Gastroesophageal sphincter (tissue), 3 donors: ENCODE data around the gene KIAA1614.

ENCODE experiments used
- EP300 ChIP-seq: sonication (generic); formaldehyde crosslinking; IDR thresholded peaks from one replicate; pipeline ENCODE4 v1.6.1; 2017; ENCODE audit warnings: antibody characterized with exemption, mild to moderate bottlenecking
- POLR2A ChIP-seq, 2 donors: fragments of 450-650 bp; IDR thresholded peaks; one replicate each; pipeline ENCODE4 v1.6.1; 2017; ENCODE audit warnings: antibody characterized with exemption in 2 of 2, mild to moderate bottlenecking in 2 of 2, moderate library complexity in 1 of 2
- POLR2AphosphoS5 ChIP-seq: sonication (generic); formaldehyde crosslinking; IDR thresholded peaks from one replicate; pipeline ENCODE4 v1.6.1; 2017; ENCODE audit warnings: antibody characterized with exemption
- TF ChIP-seq, protein P1 (sequence below), 4 experiments: fragments of 200-600 bp in 2 of 4; fragments of 450-650 bp in 2 of 4; sonication (generic) in 1 of 4; IDR thresholded peaks; one replicate each; pipeline ENCODE4 v1.5.1; 2017 to 2019; ENCODE audit warnings: antibody characterized with exemption in 4 of 4, mild to moderate bottlenecking in 2 of 4, moderate library complexity in 2 of 4

GRCh38 chr1:180902541-180902940 lies 10.2 kb upstream of the KIAA1614 start:
- TF ChIP-seq, protein P1, sequence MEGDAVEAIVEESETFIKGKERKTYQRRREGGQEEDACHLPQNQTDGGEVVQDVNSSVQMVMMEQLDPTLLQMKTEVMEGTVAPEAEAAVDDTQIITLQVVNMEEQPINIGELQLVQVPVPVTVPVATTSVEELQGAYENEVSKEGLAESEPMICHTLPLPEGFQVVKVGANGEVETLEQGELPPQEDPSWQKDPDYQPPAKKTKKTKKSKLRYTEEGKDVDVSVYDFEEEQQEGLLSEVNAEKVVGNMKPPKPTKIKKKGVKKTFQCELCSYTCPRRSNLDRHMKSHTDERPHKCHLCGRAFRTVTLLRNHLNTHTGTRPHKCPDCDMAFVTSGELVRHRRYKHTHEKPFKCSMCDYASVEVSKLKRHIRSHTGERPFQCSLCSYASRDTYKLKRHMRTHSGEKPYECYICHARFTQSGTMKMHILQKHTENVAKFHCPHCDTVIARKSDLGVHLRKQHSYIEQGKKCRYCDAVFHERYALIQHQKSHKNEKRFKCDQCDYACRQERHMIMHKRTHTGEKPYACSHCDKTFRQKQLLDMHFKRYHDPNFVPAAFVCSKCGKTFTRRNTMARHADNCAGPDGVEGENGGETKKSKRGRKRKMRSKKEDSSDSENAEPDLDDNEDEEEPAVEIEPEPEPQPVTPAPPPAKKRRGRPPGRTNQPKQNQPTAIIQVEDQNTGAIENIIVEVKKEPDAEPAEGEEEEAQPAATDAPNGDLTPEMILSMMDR (IDR thresholded peaks at IDR 0.05): no peak
- no peak for TF ChIP-seq POLR2AphosphoS5
- TF ChIP-seq POLR2A (IDR thresholded peaks at IDR 0.05): no peak
- no peak for TF ChIP-seq EP300
